ENCODE data around the gene CCDC171.

CCDC171 gene

DNA sequence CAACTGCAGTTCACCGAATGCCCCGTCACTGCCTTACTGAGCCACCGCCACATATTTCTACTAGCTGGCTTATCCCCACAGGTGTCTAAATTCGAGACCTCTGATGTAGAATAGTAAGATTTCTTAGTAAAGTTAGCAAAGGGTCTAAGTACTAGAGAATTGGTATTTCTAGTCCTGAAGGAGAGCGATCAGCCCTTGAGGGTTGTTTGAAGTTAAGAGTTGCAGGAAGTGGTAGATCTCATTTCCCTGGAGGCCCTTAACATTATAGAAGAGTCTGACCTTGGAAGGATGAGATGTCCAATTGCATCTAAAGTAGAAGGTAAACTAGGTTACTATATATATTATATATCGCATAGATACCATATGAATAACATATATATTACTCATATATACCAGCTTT is 451.8 kb downstream of the CCDC171 start:
- no peak for DNase-seq

DNA sequence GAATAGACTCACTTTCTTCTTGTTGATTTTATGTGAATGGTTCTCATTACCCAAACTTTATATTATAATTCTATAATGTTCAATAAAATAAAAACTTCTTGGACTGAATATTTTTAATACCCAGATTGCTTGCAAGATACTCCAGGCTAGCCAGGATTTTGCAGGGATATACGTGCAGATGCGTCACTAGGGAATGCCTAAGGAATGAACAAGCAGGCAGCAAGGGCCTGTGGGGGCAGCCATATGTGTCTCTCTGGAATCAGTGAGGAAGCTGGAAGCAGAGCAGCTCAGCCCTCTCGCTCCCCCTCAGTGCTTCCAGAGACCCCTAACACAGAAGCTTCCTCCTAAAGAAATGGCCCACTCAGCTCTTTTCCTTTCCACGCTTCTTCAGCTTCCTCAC is 457.4 kb downstream of the CCDC171 start:
- DNase-seq, result no peak

DNA sequence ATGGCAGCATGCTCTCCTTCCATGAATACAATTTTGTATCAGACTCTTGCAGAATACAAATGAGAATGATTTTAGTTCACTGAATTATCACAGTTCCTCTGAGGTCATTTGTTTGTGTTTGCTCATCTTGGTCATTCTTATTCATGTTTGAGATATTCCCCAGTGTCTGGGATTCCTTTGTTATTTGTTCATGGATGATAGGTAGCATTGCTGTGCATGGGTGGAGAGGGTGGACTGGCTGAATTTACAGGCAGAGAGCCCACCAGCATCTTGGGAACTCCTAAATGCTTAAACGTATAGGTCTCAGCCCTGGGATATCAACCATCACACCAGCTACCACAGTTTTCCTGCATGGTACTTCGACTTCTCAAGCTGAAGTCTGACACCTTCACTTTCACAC is 459.8 kb downstream of the CCDC171 start:
- no peak for DNase-seq

DNA sequence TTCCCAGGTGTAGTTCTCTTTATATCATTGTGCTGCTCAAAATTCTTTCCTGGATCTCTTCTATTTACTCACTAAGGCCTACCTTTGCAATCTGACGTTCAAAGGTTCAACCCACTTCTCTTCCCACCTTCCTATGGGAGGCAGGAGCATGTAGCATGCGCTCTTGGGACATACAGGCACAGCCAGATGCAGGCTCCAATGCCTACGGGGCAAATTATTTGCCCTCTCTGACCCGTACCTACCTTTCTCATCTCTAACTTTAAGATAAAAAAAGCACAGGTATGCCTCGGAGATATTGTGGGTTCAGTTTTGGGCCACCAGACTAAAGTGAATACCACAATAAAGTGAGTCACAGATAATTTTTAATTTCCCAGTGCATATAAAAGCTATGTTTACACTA is 460.5 kb downstream of the CCDC171 start:
- no peak for DNase-seq

DNA sequence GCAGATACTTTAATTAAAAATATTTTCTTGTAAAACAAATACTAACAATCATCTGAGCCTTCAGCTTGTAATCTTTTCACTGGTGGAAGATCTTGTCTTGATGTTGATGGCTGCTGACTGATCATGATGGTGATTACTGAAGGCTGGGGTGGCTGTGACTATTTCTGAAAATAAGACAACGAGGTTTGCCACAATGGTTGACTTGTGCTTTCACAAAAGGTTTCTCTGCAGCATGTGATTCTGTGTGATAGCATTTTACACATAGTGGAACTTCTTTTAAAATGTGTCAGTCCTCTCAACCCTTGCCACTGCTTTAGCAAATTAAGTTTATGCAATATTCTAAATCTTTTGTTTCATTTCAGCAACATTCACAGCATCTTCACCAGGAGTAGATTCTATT is 461.0 kb downstream of the CCDC171 start:
- DNase-seq, result no peak

DNA sequence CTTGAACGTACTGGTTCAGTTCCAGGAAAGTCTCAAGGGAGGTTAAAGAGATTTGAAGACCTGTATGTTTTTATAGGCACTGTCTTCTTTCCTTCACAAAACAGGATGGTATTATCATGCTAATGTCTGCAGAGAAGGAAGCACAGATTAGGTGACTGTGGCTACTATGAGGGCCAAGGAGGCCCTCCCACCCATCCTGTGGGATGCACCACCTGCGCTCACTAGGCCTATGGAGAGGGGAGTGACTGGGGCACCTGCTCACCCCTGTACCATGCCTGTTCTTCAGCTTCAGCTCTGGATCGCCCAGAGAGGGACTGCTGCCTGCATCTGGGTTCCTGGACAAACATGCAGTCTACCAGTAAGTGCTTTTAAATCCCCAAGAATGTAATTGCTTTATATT is 469.4 kb downstream of the CCDC171 start:
- no peak for DNase-seq

DNA sequence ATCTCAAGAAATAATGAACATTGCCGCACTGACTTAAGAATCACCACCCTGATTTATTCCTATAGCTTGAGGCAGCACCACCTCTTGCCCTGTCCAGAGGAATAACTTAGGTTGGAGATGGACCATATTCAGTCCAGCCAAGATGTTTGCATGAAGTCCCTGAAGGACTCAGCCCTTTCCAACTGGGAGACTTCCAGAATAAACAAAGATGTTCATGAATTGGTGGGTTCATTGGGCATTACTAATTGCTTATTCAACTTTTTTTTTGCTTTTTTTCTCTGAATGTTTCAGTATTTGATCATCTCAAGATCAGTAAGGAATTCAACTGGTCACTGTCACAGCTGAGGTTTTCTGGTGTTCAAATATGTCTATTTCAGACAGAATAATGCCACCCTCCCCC is 470.6 kb downstream of the CCDC171 start:
- DNase-seq, result no peak

Data from NCI-H1417 (cell line).